MM.1S (cell line): ENCODE results near the gene LSM4.

ENCODE experiments used
- EZH2phosphoT487 ChIP-seq: fragments of 300-600 bp; sonication (generic); IDR thresholded peaks from 2 replicates; pipeline ENCODE4 v1.6.1; 2018; ENCODE audit warnings: antibody characterized with exemption, low read length
- TF ChIP-seq, protein P1 (sequence below): fragments of 300-600 bp; sonication (generic); IDR thresholded peaks from 2 replicates; pipeline ENCODE4 v1.5.1; 2016; ENCODE audit warnings: antibody characterized with exemption, low read length, mixed read lengths

DNA sequence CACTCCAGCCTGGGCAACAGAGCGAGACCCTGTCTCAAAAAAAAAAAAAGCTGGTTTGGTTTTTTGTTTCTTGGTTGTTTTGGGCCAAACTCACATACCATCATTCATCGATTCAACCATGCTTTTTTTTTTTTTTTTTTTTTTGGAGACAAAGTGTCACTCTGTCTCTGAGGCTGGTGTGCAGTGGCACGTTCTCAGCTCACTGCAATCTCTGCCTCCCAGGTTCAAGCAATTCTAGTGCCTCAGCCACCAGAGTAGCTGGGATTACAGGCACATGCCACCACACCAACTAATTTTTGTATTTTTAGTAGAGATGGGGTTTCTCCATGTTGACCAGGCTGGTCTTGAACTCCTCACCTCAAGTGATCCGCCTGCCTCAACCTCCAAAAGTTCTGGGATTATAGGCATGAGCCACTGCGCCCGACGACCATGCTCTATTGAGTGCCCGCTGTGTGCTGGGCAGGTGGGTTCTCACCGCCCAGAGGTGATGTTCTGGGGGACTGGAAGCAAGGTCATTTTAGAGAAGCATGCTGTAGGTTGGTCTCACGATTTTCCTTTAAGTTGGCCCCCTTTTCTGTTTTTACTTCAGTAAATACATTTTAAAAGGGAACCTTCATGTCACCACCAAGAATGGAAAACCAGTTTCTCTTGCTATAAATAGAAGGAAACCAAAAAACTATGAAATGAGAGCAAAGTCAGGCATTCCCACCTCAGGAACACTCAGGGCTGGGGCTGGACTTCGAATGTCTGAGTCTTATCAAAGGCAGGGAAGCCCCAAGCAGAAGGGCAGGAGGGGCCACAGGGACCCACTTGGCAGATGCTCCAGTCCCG is 33.2 kb downstream of the LSM4 start:
- TF ChIP-seq, protein P1, sequence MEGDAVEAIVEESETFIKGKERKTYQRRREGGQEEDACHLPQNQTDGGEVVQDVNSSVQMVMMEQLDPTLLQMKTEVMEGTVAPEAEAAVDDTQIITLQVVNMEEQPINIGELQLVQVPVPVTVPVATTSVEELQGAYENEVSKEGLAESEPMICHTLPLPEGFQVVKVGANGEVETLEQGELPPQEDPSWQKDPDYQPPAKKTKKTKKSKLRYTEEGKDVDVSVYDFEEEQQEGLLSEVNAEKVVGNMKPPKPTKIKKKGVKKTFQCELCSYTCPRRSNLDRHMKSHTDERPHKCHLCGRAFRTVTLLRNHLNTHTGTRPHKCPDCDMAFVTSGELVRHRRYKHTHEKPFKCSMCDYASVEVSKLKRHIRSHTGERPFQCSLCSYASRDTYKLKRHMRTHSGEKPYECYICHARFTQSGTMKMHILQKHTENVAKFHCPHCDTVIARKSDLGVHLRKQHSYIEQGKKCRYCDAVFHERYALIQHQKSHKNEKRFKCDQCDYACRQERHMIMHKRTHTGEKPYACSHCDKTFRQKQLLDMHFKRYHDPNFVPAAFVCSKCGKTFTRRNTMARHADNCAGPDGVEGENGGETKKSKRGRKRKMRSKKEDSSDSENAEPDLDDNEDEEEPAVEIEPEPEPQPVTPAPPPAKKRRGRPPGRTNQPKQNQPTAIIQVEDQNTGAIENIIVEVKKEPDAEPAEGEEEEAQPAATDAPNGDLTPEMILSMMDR = no peak
- no peak for TF ChIP-seq EZH2phosphoT487
